Vagina (tissue), 2 donors: ENCODE results near the gene UGT1A3. TPM values are rescaled to one million over a fixed set of nuclear protein-coding genes. Genes with fewer than 3 reads are reported as not detected.

ENCODE experiments used
- DNase-seq, 2 donors: peaks; one replicate each; pipeline ENCODE4 v3.0.0-alpha.2; 2017; ENCODE audit errors: extremely low spot score in 2 of 2
- H3K27ac ChIP-seq: fragments of 200-600 bp; sonication (generic); one replicate; pipeline ENCODE4 v1.5.1; 2019
- H3K27me3 ChIP-seq: fragments of 200-600 bp; sonication (generic); one replicate; pipeline ENCODE4 v1.5.1; 2019
- H3K36me3 ChIP-seq, 2 donors: fragments of 200-600 bp; sonication (generic); one replicate each; pipeline ENCODE4 v1.5.1; 2017 to 2019
- H3K4me1 ChIP-seq: fragments of 200-600 bp; sonication (generic); one replicate; pipeline ENCODE4 v1.5.1; 2019
- H3K4me3 ChIP-seq, 2 donors: fragments of 200-600 bp; sonication (generic); 1 replicate in 1 of 2; 2 replicates in 1 of 2; pipeline ENCODE4 v1.5.1; 2016 to 2019
- H3K9me3 ChIP-seq: fragments of 200-600 bp; sonication (generic); one replicate; pipeline ENCODE4 v1.5.1; 2019
- POLR2A ChIP-seq, 2 donors: fragments of 450-650 bp; IDR thresholded peaks; one replicate each; pipeline ENCODE4 v1.6.1; 2017; ENCODE audit warnings: antibody characterized with exemption in 2 of 2, mild to moderate bottlenecking in 2 of 2, moderate library complexity in 2 of 2
- POLR2AphosphoS5 ChIP-seq, 2 donors: sonication (generic); formaldehyde crosslinking; IDR thresholded peaks; one replicate each; pipeline ENCODE4 v1.9.0; 2017; ENCODE audit warnings: antibody characterized with exemption in 2 of 2, mild to moderate bottlenecking in 2 of 2, low read depth in 1 of 2; ENCODE audit not compliant: insufficient read depth in 1 of 2
- intact Hi-C: fragments of 100-400 bp; cut with DNase I; formaldehyde crosslinking; loops from one replicate; pipeline ENCODE4 v1.15.1; 2023
- total RNA-seq: library from RNA; depleted of rRNA; stranded (reverse); fragments of >200 nt; gene quantifications from one replicate; pipeline ENCODE4 v1.2.3, GENCODE V29; 2016
- TF ChIP-seq, protein P1 (sequence below), 3 experiments: fragments of 450-650 bp in 2 of 3; fragments of 200-600 bp in 1 of 3; sonication (generic) in 1 of 3; IDR thresholded peaks; one replicate each; pipeline ENCODE4 v1.5.1; 2017 to 2019; ENCODE audit warnings: antibody characterized with exemption in 3 of 3, mild to moderate bottlenecking in 2 of 3, moderate library complexity in 2 of 3

UGT1A3 gene
- total RNA-seq, 1 donor from 2014 or later: not detected

DNA sequence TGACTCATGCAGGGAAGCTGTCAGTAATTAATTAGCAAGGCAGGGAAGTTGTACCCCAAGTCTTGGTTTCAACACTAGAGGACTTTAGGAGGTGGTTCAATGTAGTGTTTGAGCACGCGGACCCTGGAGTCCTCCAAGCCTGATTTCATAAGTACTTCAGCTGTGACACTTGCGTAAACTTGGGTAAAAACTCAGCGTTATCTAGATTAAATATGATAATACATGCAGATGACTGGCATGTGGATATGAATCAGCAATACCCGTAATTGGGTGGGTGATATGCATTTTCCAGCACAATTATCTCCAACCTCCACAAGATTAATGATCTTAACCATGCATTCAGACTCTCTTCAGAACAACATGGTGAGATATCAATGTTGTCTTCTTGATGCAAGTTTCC lies 41.9 kb upstream of the UGT1A3 start:
- Histone ChIP-seq H3K4me3 (no peak overlapping the region), H3K27ac (no peak overlapping the region), H3K9me3 (no peaks in the 10 kb centered on the region), H3K27me3 (no peaks in the 10 kb centered on the region), H3K36me3 (no peaks in the 10 kb centered on the region), H3K4me1 (peaks cover 8% of the 10 kb centered on the region)
- intact Hi-C loops: no loop called here
- DNase-seq: no peak
- no peak for TF ChIP-seq POLR2AphosphoS5 (IDR thresholded peaks at IDR 0.05; ENCODE audit: insufficient read depth in 1 of 2, low read depth in 1 of 2)
- TF ChIP-seq, protein P1, sequence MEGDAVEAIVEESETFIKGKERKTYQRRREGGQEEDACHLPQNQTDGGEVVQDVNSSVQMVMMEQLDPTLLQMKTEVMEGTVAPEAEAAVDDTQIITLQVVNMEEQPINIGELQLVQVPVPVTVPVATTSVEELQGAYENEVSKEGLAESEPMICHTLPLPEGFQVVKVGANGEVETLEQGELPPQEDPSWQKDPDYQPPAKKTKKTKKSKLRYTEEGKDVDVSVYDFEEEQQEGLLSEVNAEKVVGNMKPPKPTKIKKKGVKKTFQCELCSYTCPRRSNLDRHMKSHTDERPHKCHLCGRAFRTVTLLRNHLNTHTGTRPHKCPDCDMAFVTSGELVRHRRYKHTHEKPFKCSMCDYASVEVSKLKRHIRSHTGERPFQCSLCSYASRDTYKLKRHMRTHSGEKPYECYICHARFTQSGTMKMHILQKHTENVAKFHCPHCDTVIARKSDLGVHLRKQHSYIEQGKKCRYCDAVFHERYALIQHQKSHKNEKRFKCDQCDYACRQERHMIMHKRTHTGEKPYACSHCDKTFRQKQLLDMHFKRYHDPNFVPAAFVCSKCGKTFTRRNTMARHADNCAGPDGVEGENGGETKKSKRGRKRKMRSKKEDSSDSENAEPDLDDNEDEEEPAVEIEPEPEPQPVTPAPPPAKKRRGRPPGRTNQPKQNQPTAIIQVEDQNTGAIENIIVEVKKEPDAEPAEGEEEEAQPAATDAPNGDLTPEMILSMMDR (IDR thresholded peaks at IDR 0.05): no peak
- no peak for TF ChIP-seq POLR2A (IDR thresholded peaks at IDR 0.05)

DNA sequence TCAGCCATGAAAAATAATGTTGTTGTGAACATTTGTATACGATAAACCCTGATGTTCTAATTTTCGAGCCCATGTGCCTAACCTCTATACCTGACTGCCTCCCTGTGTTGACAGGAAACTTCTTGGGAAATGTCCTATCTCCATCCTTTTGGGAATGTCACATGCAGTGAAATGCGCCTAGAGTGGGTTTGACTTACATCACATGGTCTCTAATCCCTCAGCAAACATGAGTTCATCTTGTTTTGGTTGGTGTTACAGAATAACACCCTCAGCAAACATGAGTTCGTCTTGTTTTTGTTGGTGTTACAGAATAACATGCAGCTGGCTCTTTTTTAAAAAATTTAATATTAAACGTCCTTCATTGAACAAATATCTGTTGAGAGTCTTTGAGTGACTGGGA lies 40.5 kb upstream of the UGT1A3 start:
- no peaks in the 10 kb centered on the region for H3K27me3 ChIP-seq
- H3K4me1 ChIP-seq: peaks cover 8% of the 10 kb centered on the region
- TF ChIP-seq, protein P1 (IDR thresholded peaks at IDR 0.05): no peak
- no peaks in the 10 kb centered on the region for H3K9me3 ChIP-seq
- no peak for DNase-seq
- no peaks in the 10 kb centered on the region for H3K36me3 ChIP-seq
- intact Hi-C loops: no loop called here
- no peak overlapping the region for H3K4me3 ChIP-seq
- H3K27ac ChIP-seq: no peak overlapping the region

DNA sequence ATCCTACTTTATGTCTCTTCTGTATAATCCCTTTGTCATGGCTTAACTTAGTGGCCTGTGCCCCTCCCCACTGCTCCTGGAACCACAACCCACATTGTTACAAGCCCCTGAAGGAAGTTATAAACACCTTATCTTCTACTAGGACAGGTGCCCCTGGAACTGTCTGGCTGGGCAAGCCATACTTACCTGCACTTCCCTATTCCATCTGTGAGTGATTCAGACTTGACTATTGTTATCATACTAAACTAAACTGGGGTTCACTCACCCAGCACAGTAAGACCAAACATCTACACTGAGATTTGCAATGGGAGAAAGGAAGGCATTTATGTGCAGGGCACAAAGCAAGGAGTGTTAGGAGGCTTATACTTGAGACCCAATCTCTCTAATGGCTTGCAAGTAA lies 39.8 kb upstream of the UGT1A3 start:
- no peaks in the 10 kb centered on the region for H3K9me3 ChIP-seq
- no peak for DNase-seq
- H3K36me3 ChIP-seq: no peaks in the 10 kb centered on the region
- H3K27ac ChIP-seq: no peak overlapping the region
- no peak for TF ChIP-seq POLR2A (IDR thresholded peaks at IDR 0.05)
- TF ChIP-seq, protein P1 (IDR thresholded peaks at IDR 0.05): no peak
- no peak for TF ChIP-seq POLR2AphosphoS5 (IDR thresholded peaks at IDR 0.05; ENCODE audit: insufficient read depth in 1 of 2, low read depth in 1 of 2)
- no peak overlapping the region for H3K4me3 ChIP-seq
- intact Hi-C loops: no loop called here
- no peaks in the 10 kb centered on the region for H3K27me3 ChIP-seq
- peaks cover 8% of the 10 kb centered on the region for H3K4me1 ChIP-seq

DNA sequence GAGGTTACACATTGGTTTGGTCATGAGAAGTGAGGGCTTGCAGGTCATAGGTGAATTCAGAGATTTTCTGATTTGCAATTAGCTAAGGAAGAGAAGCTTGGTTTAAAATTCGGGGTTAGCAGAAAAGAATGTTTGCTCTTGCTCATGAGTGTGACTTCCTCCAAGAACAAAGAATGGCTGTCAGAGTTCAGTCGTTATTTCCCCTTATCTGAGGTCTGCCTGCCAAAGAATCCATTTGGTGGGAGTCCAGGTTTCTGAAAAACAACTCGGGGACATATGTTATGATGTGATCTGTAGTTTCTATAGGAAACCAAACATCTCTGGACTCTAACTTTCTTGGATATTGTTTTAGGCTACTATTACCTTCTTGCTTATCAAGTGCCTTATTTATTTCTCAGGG lies 39.3 kb upstream of the UGT1A3 start:
- Histone ChIP-seq H3K27ac (no peak overlapping the region), H3K4me3 (no peak overlapping the region), H3K9me3 (no peaks in the 10 kb centered on the region), H3K4me1 (peaks cover 8% of the 10 kb centered on the region), H3K27me3 (no peaks in the 10 kb centered on the region), H3K36me3 (no peaks in the 10 kb centered on the region)
- intact Hi-C loops: no loop called here
- TF ChIP-seq, protein P1 (IDR thresholded peaks at IDR 0.05): no peak
- TF ChIP-seq POLR2A (IDR thresholded peaks at IDR 0.05): no peak
- no peak for DNase-seq

DNA sequence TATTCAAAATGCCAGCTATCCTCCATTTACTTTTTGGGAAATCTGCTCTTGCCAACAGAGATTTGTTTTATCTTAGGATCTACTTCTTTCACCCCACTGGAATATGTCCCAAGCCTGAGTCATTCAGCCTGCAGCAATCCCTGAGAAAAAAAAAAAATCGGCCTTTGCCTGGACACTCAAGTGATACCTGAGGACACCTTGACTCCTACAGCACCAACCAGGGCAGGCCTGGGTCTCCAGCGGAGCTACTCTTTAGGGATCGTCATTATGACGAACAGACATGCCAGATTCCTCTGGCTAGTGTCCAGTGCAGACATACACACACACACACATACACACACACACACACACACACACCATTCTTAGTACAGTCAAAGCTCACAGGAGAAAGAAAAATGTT lies 38.4 kb upstream of the UGT1A3 start:
- TF ChIP-seq POLR2A (IDR thresholded peaks at IDR 0.05) (no peak), POLR2AphosphoS5 (IDR thresholded peaks at IDR 0.05; ENCODE audit: insufficient read depth in 1 of 2, low read depth in 1 of 2) (no peak)
- TF ChIP-seq, protein P1 (IDR thresholded peaks at IDR 0.05): no peak
- Histone ChIP-seq H3K27me3 (no peaks in the 10 kb centered on the region), H3K27ac (no peak overlapping the region), H3K9me3 (no peaks in the 10 kb centered on the region), H3K36me3 (no peaks in the 10 kb centered on the region), H3K4me3 (no peak overlapping the region), H3K4me1 (peaks cover 8% of the 10 kb centered on the region)
- intact Hi-C loops: no loop called here
- no peak for DNase-seq
